Measurements from ENCODE around the gene DHRS3. TPM values are rescaled to one million over a fixed set of nuclear protein-coding genes. Genes with fewer than 3 reads are reported as not detected.

Gene DHRS3
- total and polyA plus RNA-seq, 2 donors (not counting 1 experiment from before 2014, with no cell fraction given) = 0.37 TPM

DNA sequence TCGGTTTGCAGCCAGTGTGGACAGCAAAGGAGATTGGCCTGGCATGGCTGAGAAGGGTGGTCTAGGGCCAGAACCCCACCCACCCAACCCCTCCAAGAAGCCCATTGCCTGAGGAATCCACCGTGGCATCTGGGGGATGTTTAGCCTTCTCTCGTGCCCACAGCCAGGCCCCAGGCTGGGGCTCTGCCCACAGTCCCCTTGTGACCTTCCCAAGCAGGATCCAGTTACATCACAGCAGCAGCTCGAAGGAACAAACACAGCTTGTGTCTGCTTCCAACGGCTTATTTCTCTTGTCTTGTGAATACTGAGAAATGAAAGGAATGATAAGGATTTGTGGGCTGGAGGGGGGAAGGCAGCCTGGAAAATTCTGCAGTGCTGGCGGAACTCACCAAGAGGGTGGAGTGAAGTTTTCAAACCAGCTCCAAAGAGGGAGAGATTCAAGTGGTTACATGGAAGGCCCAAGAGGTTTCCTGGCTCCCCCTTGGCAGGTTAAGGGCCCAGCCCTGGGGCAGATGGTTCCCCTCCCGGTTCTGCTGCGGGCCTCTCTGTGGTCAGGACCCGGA is 61.6 kb downstream of the DHRS3 start:
- ChIA-PET CTCF (no interaction called here), POLR2A (no interaction called here)
- Histone ChIP-seq H3K9me3 (ENCODE audit: control extremely low read depth in 1 of 3, control insufficient read depth in 2 of 3, insufficient read depth in 1 of 3, low read length in 2 of 3) (peaks cover 0 to 17% (median 0%) of the 10 kb centered on the region in 3 donors), H3K9ac (ENCODE audit: low read length) (no peak overlapping the region), H4K20me1 (ENCODE audit: control insufficient read depth, insufficient read depth, low read length, poor library complexity, severe bottlenecking) (no peaks in the 10 kb centered on the region), H3K36me3 (replicated peaks in 1 of 2; ENCODE audit: control extremely low read depth in 1 of 2, control insufficient read depth in 1 of 2, extremely low read depth in 1 of 2, insufficient read depth in 2 of 2, low read length in 1 of 2) (no peaks in the 10 kb centered on the region), H3K27ac (ENCODE audit: low read length in 2 of 2) (no peak overlapping the region), H3K4me1 (ENCODE audit: control insufficient read depth in 2 of 2, insufficient read depth in 2 of 2, low read length in 2 of 2) (no peaks in the 10 kb centered on the region), H2AFZ (ENCODE audit: insufficient read depth, low read depth, low read length, poor library complexity, severe bottlenecking) (no peak overlapping the region), H3K4me3 (ENCODE audit: control extremely low read depth in 1 of 5, extremely low read depth in 1 of 5, insufficient read depth in 1 of 5, low read depth in 2 of 5, low read length in 4 of 5) (no peak overlapping the region), H3K79me2 (ENCODE audit: control insufficient read depth, insufficient read depth, low read length) (no peaks in the 10 kb centered on the region), H3K4me2 (replicated peaks; ENCODE audit: low read depth, low read length, poor library complexity, severe bottlenecking) (no peak overlapping the region), H3K27me3 (replicated peaks in 1 of 4; ENCODE audit: control extremely low read depth in 1 of 4, control insufficient read depth in 3 of 4, insufficient read depth in 4 of 4, low read length in 3 of 4) (no peaks in the 10 kb centered on the region)
- H3K27me3 Mint-ChIP-seq = peaks cover 6% of the 10 kb centered on the region
- ATAC-seq (ENCODE audit: low read depth) = no peak
- DNase-seq = no peak
- no peaks in the 10 kb centered on the region for H3K9me3 Mint-ChIP-seq (ENCODE audit: insufficient read depth)
- H3K27ac Mint-ChIP-seq = no peak overlapping the region
- TF ChIP-seq, protein P1, sequence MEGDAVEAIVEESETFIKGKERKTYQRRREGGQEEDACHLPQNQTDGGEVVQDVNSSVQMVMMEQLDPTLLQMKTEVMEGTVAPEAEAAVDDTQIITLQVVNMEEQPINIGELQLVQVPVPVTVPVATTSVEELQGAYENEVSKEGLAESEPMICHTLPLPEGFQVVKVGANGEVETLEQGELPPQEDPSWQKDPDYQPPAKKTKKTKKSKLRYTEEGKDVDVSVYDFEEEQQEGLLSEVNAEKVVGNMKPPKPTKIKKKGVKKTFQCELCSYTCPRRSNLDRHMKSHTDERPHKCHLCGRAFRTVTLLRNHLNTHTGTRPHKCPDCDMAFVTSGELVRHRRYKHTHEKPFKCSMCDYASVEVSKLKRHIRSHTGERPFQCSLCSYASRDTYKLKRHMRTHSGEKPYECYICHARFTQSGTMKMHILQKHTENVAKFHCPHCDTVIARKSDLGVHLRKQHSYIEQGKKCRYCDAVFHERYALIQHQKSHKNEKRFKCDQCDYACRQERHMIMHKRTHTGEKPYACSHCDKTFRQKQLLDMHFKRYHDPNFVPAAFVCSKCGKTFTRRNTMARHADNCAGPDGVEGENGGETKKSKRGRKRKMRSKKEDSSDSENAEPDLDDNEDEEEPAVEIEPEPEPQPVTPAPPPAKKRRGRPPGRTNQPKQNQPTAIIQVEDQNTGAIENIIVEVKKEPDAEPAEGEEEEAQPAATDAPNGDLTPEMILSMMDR (IDR thresholded peaks at IDR 0.05) = no peak
- TF ChIP-seq EZH2 (IDR thresholded peaks at IDR 0.05; ENCODE audit: borderline replicate concordance, insufficient read depth, low read depth, low read length, poor library complexity, severe bottlenecking) = no peak
- intact Hi-C loops (cut with micrococcal nuclease) = no loop called here
- no peaks in the 10 kb centered on the region for H3K4me1 Mint-ChIP-seq
- no peak overlapping the region for H3K4me3 Mint-ChIP-seq
- 51% methylated on average over 8 of the region's 9 CpGs for WGBS (ENCODE audit: insufficient coverage)

DNA sequence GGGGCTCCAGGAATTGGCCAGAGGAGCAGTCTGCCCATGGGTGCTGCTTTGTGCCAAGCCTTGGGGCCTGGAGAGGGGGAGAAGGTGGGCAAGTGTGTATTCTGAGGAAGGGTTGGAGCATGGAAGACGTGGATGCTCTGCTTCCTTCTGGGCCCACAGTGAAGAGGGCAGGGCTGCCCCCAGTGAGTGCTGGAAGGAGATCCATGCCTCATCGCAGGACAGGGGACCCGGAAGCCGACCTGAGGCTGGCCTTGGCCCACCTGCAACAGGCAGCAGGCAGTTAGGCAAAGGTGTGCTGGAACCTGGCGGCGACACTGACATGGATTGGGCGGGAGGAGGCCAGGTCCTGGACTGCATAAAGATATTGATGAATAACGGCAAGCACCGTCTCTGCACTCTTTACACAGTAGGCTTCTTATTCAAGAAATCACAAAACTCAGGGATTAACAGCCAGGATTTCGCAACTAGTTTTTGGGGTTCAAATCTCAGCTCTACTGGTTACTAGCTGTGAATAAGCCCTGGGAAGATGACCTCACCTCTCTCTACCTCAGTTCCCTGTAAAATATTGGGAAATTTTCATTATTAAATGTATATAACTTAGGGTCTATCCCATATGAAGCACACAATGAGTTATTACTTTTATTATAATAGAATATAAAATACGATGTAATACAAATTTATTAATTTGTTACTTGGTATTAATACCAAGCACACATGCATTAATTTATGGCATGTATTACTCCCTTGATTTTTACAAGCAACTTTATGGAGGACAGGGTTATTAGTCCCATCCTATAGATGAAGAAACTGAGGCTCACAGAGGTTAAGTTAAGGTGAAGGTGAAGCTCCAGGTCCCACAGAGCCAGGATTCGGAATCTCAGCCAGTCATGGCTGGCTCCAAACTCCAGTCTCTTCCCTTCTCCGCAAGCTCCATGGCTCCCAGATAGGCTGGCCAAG is 62.3 kb downstream of the DHRS3 start:
- H3K27me3 ChIP-seq (replicated peaks in 1 of 4; ENCODE audit: control extremely low read depth in 1 of 4, control insufficient read depth in 3 of 4, insufficient read depth in 4 of 4, low read length in 3 of 4) = no peaks in the 10 kb centered on the region
- H3K27ac ChIP-seq (ENCODE audit: low read length in 2 of 2) = no peak overlapping the region
- CTCF ChIA-PET = no interaction called here
- no peak for DNase-seq
- no peaks in the 10 kb centered on the region for H3K9me3 Mint-ChIP-seq (ENCODE audit: insufficient read depth)
- intact Hi-C loops (cut with micrococcal nuclease) = no loop called here
- H2AFZ ChIP-seq (ENCODE audit: insufficient read depth, low read depth, low read length, poor library complexity, severe bottlenecking) = no peak overlapping the region
- H3K27me3 Mint-ChIP-seq = peaks cover 6% of the 10 kb centered on the region
- H3K9ac ChIP-seq (ENCODE audit: low read length) = no peak overlapping the region
- POLR2A ChIA-PET = no interaction called here
- no peak overlapping the region for H3K4me3 Mint-ChIP-seq
- H3K36me3 ChIP-seq (replicated peaks in 1 of 2; ENCODE audit: control extremely low read depth in 1 of 2, control insufficient read depth in 1 of 2, extremely low read depth in 1 of 2, insufficient read depth in 2 of 2, low read length in 1 of 2) = no peaks in the 10 kb centered on the region
- no peaks in the 10 kb centered on the region for H3K4me1 Mint-ChIP-seq
- ATAC-seq (ENCODE audit: low read depth) = no peak
- H4K20me1 ChIP-seq (ENCODE audit: control insufficient read depth, insufficient read depth, low read length, poor library complexity, severe bottlenecking) = no peaks in the 10 kb centered on the region
- TF ChIP-seq, protein P1 (IDR thresholded peaks at IDR 0.05) = no peak
- TF ChIP-seq EZH2 (IDR thresholded peaks at IDR 0.05; ENCODE audit: borderline replicate concordance, insufficient read depth, low read depth, low read length, poor library complexity, severe bottlenecking) = no peak
- 92% methylated on average over 7 of the region's 13 CpGs for WGBS (ENCODE audit: insufficient coverage)
- H3K79me2 ChIP-seq (ENCODE audit: control insufficient read depth, insufficient read depth, low read length) = no peaks in the 10 kb centered on the region
- H3K9me3 ChIP-seq (ENCODE audit: control extremely low read depth in 1 of 3, control insufficient read depth in 2 of 3, insufficient read depth in 1 of 3, low read length in 2 of 3) = peaks cover 0 to 12% (median 0%) of the 10 kb centered on the region in 3 donors
- H3K4me1 ChIP-seq (ENCODE audit: control insufficient read depth in 2 of 2, insufficient read depth in 2 of 2, low read length in 2 of 2) = no peaks in the 10 kb centered on the region
- no peak overlapping the region for H3K4me3 ChIP-seq (ENCODE audit: control extremely low read depth in 1 of 5, extremely low read depth in 1 of 5, insufficient read depth in 1 of 5, low read depth in 2 of 5, low read length in 4 of 5)
- H3K4me2 ChIP-seq (replicated peaks; ENCODE audit: low read depth, low read length, poor library complexity, severe bottlenecking) = no peak overlapping the region
- no peak overlapping the region for H3K27ac Mint-ChIP-seq

Measured in B cell (primary cell).